Activated CD4-positive, alpha-beta memory T cell treated with anti-CD3 and anti-CD28 coated beads for 36 hours (primary cell): Measurements from ENCODE around the gene HPCAL1. TPM values are rescaled to one million over a fixed set of nuclear protein-coding genes. Genes with fewer than 3 reads are reported as not detected.
A peak's percentile ranks its signal among the peaks of the same experiment; 100 is the strongest.

Source experiments
- CTCF ChIA-PET: fragments of 350-600 bp; sonication (Branson Sonifier 250); formaldehyde crosslinking; loops from one replicate; lab custom pipeline; 2021; ENCODE audit warnings: antibody characterized with exemption, inconsistent platforms; lab: Charles Lee
- POLR2A ChIA-PET: fragments of 350-600 bp; sonication (Branson Sonifier 250); formaldehyde crosslinking; loops from one replicate; lab custom pipeline; 2021; ENCODE audit warnings: antibody characterized with exemption; lab: Charles Lee
- DNase-seq: peaks from one replicate; pipeline ENCODE4 v3.0.0-alpha.2; 2020
- H3K27ac Mint-ChIP-seq: one replicate; pipeline ENCODE4 v1.8.0; 2021; ENCODE audit warnings: mixed read lengths
- H3K27me3 Mint-ChIP-seq: one replicate; pipeline ENCODE4 v1.8.0; 2021; ENCODE audit warnings: mixed read lengths
- H3K36me3 Mint-ChIP-seq: one replicate; pipeline ENCODE4 v1.8.0; 2021; ENCODE audit warnings: mixed read lengths
- H3K4me1 Mint-ChIP-seq: one replicate; pipeline ENCODE4 v1.8.0; 2021; ENCODE audit warnings: low read depth, mixed read lengths
- H3K4me3 Mint-ChIP-seq: one replicate; pipeline ENCODE4 v1.8.0; 2021; ENCODE audit warnings: mild to moderate bottlenecking, mixed read lengths
- H3K9me3 Mint-ChIP-seq: one replicate; pipeline ENCODE4 v1.8.0; 2021; ENCODE audit warnings: mixed read lengths
- intact Hi-C: fragments of 100-400 bp; cut with micrococcal nuclease; formaldehyde crosslinking; loops from one replicate; pipeline ENCODE4 v1.15.1; 2023
- total RNA-seq, 2 experiments: library from RNA; stranded (reverse); gene quantifications; one replicate each; pipeline ENCODE4 v1.2.3, GENCODE V29; 2021

The HPCAL1 gene
- total RNA-seq: 10 to 100 TPM; 82.2 to 82.6 TPM

- ChIA-PET CTCF (interaction anchor here (0.9 to 9.5 kb wide), 9 partner anchors 16 to 230 kb away, joined by 3 to 136 read pairs (median 4); partner anchors contain the start of gene ODC1), POLR2A (interaction anchor here (0.8 to 8.3 kb wide), 6 partner anchors 26 to 176 kb away, joined by 3 to 65 read pairs (median 5); partner anchors contain the start of gene ODC1)
- Mint-ChIP-seq H3K4me1 (peaks cover 72% of the 10 kb centered on the region), H3K4me3 (peak within 1 kb of the TSS; percentile 99), H3K36me3 (peaks cover 2% of the 10 kb centered on the region), H3K27me3 (no peaks in the 10 kb centered on the region), H3K9me3 (no peaks in the 10 kb centered on the region), H3K27ac (peak within 1 kb of the TSS; percentile 83)
- intact Hi-C loops: loop anchor here (1.0 to 2.0 kb wide), 4 partner anchors 30 to 180 kb away; partner anchors contain the start of genes ODC1 and RRM2
- DNase-seq: peak; percentile 88
These were observed at the start of gene HPCAL1 for GRCh38 chr2:10302479-10303180. Gene HPCAL1, plus strand, starts transcription at chr2:10302904. Its CDS starts 116,854 bp downstream, at chr2:10419758.

DNA sequence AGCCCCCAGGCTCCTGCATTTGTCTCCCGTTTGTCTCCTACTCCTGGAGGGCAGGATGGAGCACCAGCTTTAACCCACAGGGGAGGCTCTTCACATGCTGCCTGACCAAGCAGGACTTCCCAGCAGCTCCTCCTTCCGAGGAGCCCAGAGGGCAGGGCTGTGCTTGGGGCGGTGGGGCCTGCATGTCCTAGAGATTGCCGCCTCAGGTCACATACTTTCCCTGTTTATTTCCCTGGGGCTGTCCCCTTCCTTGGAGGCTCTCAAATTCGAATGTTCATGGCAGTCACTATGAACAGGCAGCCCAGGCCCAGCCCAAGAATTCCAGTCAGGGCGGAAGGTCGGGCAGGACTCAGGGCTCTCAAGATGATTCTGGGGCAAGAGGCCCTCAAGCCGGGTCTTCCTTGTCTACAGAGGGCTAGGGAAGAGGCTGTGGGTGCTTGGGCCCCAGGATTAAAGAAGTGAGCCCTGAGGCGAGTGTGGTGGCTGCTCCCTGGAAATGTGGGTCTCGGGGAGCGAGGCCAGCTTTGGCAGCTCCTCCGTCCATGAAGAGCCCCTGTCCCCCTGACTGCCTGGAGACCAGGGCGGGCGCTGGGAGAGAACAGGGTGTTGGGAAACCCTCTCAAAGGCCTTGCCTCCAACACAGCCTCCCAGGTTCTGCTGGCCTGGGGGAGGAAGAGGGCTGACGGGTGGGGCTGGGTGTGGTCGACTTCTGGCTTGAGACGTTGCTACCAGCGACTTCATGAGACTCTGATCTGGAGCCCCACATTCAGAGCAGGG lies 48.9 kb upstream of the HPCAL1 start:
- Mint-ChIP-seq H3K36me3 (peaks cover 3% of the 10 kb centered on the region), H3K9me3 (peaks cover 19% of the 10 kb centered on the region), H3K4me1 (no peaks in the 10 kb centered on the region), H3K27me3 (no peaks in the 10 kb centered on the region), H3K4me3 (no peak overlapping the region), H3K27ac (no peak overlapping the region)
- ChIA-PET POLR2A (no interaction called here), CTCF (interaction anchor here (1.7 kb wide), 1 partner anchor 181 kb away, joined by 5 read pairs; no protein-coding TSS in a partner anchor)
- intact Hi-C loops: no loop called here
- DNase-seq: no peak

GRCh38 chr2:10254373-10255188 lies 48.1 kb upstream of the HPCAL1 start:
- peaks cover 15% of the 10 kb centered on the region for H3K9me3 Mint-ChIP-seq
- no peaks in the 10 kb centered on the region for H3K4me1 Mint-ChIP-seq
- POLR2A ChIA-PET: no interaction called here
- DNase-seq: no peak
- no peak overlapping the region for H3K4me3 Mint-ChIP-seq
- H3K36me3 Mint-ChIP-seq: peaks cover 3% of the 10 kb centered on the region
- intact Hi-C loops: no loop called here
- CTCF ChIA-PET: interaction anchor here (1.7 kb wide), 1 partner anchor 181 kb away, joined by 5 read pairs; no protein-coding TSS in a partner anchor
- H3K27me3 Mint-ChIP-seq: no peaks in the 10 kb centered on the region
- no peak overlapping the region for H3K27ac Mint-ChIP-seq

- CTCF ChIA-PET: interaction anchor here (1.3 kb wide), 1 partner anchor 179 kb away, joined by 4 read pairs; no protein-coding TSS in a partner anchor
- peaks cover 7% of the 10 kb centered on the region for H3K9me3 Mint-ChIP-seq
- intact Hi-C loops: no loop called here
- H3K27ac Mint-ChIP-seq: no peak overlapping the region
- DNase-seq: no peak
- no peak overlapping the region for H3K4me3 Mint-ChIP-seq
- no peaks in the 10 kb centered on the region for H3K36me3 Mint-ChIP-seq
- H3K27me3 Mint-ChIP-seq: no peaks in the 10 kb centered on the region
- POLR2A ChIA-PET: no interaction called here
- no peaks in the 10 kb centered on the region for H3K4me1 Mint-ChIP-seq
These were observed 47.3 kb upstream of the HPCAL1 start for GRCh38 chr2:10255189-10256030.

DNA sequence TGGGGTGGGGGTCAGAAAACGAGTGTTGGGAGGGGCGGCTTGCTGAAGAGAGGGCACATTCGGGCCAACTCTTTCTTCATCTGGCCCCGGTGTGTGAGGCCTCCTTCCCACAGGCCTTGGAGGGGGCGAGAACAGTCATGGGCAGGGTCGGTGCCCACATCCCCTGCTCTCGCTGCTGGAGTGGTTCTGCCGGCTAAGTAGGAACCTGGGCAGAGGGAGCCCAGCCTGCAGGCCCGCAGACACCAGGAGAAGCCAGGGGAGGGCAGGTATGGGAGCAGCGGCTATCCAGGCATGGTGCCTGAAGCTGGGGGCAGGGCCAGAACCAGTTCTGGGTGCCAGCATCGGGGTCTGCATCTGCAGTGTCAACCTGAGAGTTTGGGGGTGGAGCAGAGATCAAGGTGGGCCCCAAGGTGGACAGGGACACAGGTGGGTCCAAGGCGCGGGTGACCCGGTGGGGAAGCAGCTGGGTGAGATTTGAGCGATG lies 46.6 kb upstream of the HPCAL1 start:
- DNase-seq: no peak
- H3K36me3 Mint-ChIP-seq: no peaks in the 10 kb centered on the region
- H3K4me3 Mint-ChIP-seq: no peak overlapping the region
- no peaks in the 10 kb centered on the region for H3K4me1 Mint-ChIP-seq
- intact Hi-C loops: no loop called here
- peaks cover 2% of the 10 kb centered on the region for H3K9me3 Mint-ChIP-seq
- no peaks in the 10 kb centered on the region for H3K27me3 Mint-ChIP-seq
- ChIA-PET CTCF (interaction anchor here (1.3 kb wide), 1 partner anchor 179 kb away, joined by 4 read pairs; no protein-coding TSS in a partner anchor), POLR2A (no interaction called here)
- H3K27ac Mint-ChIP-seq: no peak overlapping the region

DNA sequence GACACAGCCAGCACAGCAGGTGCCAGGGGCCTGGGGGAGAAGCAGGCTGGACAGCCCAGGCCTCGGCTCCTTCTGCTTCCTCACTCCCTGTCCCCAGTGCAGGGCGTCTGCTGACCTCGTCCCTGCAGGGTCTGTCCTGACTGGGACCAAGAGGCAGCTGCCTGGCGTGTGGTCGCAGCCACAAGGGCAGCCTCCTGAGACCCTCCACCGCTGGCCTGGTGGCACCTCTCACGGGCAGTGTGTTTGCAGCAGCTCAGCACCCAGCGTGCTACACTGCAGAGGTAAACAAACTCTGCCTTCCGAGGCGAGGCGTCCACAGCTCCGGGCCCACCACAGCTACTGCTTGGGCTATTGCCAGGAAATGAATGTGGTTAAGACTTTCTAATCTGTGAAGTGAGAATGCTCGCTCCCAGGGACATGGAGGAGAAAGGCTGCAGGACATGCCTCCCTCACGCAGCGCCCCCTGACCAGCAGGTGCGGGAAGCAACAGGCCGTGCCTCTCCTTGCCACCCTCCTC lies 46.1 kb upstream of the HPCAL1 start:
- no peak for DNase-seq
- no peaks in the 10 kb centered on the region for H3K27me3 Mint-ChIP-seq

GRCh38 chr2:10257036-10257435 lies 45.7 kb upstream of the HPCAL1 start:
- Mint-ChIP-seq H3K9me3 (no peaks in the 10 kb centered on the region), H3K36me3 (no peaks in the 10 kb centered on the region)
- POLR2A ChIA-PET: no interaction called here

More for the DNA sequence above, 46.1 kb upstream of the HPCAL1 start:
- no peak overlapping the region for H3K4me3 Mint-ChIP-seq
- intact Hi-C loops: no loop called here
- no peaks in the 10 kb centered on the region for H3K4me1 Mint-ChIP-seq
- no peak overlapping the region for H3K27ac Mint-ChIP-seq
- peaks cover under 1% of the 10 kb centered on the region for H3K9me3 Mint-ChIP-seq
- no peaks in the 10 kb centered on the region for H3K36me3 Mint-ChIP-seq
- POLR2A ChIA-PET: no interaction called here
- CTCF ChIA-PET: interaction anchor here (1.3 kb wide), 1 partner anchor 178 kb away, joined by 4 read pairs; no protein-coding TSS in a partner anchor

GRCh38 chr2:10257500-10258147 lies 45.1 kb upstream of the HPCAL1 start:
- Mint-ChIP-seq H3K4me3 (no peak overlapping the region), H3K4me1 (no peaks in the 10 kb centered on the region), H3K9me3 (no peaks in the 10 kb centered on the region), H3K27ac (no peak overlapping the region), H3K27me3 (no peaks in the 10 kb centered on the region), H3K36me3 (no peaks in the 10 kb centered on the region)
- CTCF ChIA-PET: no interaction called here
- POLR2A ChIA-PET: no interaction called here
- DNase-seq: no peak
- intact Hi-C loops: no loop called here

More at GRCh38 chr2:10257036-10257435, 45.7 kb upstream of the HPCAL1 start:
- intact Hi-C loops: no loop called here
- no peaks in the 10 kb centered on the region for H3K4me1 Mint-ChIP-seq
- CTCF ChIA-PET: interaction anchor here (1.3 kb wide), 1 partner anchor 178 kb away, joined by 4 read pairs; no protein-coding TSS in a partner anchor
- DNase-seq: no peak
- no peak overlapping the region for H3K4me3 Mint-ChIP-seq
- no peak overlapping the region for H3K27ac Mint-ChIP-seq
- no peaks in the 10 kb centered on the region for H3K27me3 Mint-ChIP-seq

DNA sequence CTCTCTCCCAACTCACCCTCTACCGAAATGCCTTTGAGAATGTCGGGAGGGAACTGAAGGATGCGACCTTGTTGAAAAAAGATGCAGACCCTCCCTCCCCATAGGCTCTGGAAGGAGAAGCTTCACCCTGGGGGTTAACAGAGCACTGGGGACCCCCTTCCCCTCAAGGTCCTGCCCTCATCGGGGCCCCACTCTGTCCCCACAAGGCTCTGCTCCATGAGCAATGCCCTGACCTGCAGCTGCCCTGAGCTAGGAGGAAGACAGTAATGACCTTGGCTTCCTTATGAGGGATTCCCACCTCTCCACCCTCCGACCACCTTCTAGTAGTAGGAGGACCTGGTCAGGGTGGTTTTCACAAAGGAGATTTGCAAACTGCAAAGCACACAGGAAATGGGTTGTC lies 44.4 kb upstream of the HPCAL1 start:
- ChIA-PET CTCF (no interaction called here), POLR2A (no interaction called here)
- Mint-ChIP-seq H3K27me3 (no peaks in the 10 kb centered on the region), H3K27ac (no peak overlapping the region), H3K4me3 (no peak overlapping the region), H3K36me3 (no peaks in the 10 kb centered on the region), H3K4me1 (no peaks in the 10 kb centered on the region), H3K9me3 (no peaks in the 10 kb centered on the region)
- no peak for DNase-seq
- intact Hi-C loops: no loop called here

GRCh38 chr2:10258726-10259125 lies 44.0 kb upstream of the HPCAL1 start:
- Mint-ChIP-seq H3K27me3 (no peaks in the 10 kb centered on the region), H3K4me3 (no peak overlapping the region), H3K9me3 (no peaks in the 10 kb centered on the region), H3K27ac (no peak overlapping the region), H3K36me3 (no peaks in the 10 kb centered on the region), H3K4me1 (no peaks in the 10 kb centered on the region)
- ChIA-PET POLR2A (no interaction called here), CTCF (no interaction called here)
- intact Hi-C loops: no loop called here
- DNase-seq: no peak
